Mesenteric fat pad (tissue), 1 donor: ENCODE results near the gene MATN1. TPM values are rescaled to one million over a fixed set of nuclear protein-coding genes. Genes with fewer than 3 reads are reported as not detected.

ENCODE experiments used
- DNase-seq: peaks from one replicate; pipeline ENCODE4 v3.0.0-alpha.2; 2020; ENCODE audit warnings: low spot score
- total RNA-seq: library from RNA; stranded (reverse); fragmentation: NEBNext Ultra II Directional; extraction: Animal tissue kit (Norgen Biotek cat#: 25700); gene quantifications from one replicate; pipeline ENCODE4 v1.2.1, GENCODE V29; 2021
- donor health status: DM: yes; HTN: yes; CAD: no.

The MATN1 gene
- total RNA-seq, 1 donor from 2014 or later = not detected

DNA sequence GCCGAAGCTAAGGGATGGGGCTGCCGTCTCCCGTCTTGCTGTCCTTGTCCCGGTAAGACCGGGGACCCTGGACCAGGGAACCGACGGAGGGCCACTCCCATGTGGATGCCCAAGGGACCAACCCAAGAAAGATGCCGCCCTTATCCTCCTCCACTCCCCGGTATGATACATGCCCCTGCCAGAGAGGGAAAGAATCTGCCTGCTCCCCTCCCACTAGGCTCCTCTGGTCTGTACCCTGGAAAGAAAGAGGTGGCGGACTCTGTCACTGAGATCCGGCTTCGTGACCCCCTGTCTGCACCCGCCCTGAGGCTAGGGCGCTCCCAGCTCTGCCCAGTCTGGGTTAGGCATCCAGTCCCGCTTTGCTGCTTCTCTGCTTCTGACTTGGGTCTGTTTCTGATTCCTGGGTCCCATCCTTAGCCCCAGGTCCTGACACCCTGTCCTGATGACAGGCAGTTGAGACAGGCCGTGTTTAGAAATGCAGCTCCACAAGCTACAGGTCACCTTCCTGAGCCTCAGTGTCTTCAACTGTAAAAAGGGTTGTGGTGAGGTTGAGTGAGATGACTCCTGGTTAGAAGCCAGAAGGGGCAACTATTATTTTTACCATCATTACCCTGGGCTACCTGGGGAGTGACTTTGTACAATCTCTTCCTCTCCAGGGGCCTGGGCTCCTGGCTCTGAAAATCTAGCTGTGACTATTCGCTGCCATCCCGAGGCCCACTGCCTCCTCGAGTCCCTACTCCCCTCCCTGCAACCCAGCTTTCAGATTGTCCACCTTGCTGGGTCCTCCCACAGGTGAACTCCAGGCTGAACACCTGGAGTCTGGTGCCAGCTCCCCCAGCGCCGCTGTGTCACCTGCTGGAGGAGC, 3.7 kb downstream of the MATN1 start:
- no peak for DNase-seq

DNA sequence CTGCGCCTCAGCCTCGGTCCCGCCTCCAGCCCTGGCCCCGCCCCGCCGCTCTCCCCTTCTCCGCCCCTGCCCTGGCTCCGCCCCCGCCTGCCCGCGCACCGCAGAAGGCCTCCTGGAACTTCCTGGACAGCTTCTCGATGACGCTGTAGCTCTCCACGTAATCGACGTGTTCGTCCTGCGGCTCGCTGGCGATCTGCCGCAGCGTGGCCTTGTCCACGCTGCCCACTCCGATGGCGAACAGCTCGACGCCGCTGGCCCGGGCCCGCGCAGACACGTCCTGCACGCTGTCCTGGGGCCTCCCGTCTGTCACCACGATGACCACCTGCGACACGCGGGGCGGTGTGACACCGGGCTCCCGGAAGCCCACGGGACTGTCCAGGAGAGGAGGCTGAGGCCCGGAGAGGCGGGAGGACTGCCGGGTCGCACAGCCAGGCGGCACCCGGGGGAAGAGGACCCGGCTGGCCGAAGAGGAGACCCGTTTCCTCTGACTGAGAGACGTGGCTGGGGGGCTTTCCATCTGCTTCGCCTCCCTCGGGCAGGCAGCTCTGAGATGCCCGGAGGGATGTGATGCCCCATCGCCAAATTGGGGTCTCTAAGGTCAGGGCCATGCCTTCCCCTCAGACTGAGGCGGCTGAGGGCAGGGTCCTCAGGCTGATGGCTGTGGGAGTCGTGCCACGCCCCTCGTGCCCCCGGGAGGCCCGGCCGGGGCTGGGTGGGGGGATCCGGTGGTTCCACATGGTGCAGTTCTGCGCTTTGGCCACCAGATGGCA, 4.6 kb downstream of the MATN1 start:
- DNase-seq = peak; percentile 95

DNA sequence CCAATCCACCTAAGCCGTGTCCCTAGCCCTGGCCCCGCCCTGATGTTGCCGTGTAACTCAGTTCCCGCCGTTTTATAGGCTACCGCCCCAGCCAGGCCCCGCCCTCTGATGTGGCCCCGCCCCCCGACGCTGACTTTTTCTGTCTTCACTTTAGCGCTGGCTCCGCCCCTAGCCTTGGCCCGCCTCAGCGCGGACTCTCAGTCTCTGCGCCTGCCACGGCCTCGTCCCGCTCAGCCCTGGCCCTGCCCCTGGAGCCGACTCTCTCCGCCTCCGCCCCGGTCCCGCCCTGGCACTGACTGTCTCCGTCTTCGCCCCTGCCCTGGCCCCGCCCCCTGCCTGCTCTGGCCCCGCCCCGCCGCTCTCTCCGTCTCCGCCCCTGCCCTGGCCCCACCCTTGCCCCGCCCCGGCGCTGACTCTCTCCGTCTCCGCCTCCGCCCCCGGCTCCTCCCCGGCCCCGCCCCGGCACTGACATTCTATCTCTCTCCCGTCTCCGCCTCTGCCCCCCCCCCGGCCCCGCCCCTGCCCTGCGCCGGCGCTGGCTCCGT, 5.2 kb downstream of the MATN1 start:
- DNase-seq = peak; percentile 100

DNA sequence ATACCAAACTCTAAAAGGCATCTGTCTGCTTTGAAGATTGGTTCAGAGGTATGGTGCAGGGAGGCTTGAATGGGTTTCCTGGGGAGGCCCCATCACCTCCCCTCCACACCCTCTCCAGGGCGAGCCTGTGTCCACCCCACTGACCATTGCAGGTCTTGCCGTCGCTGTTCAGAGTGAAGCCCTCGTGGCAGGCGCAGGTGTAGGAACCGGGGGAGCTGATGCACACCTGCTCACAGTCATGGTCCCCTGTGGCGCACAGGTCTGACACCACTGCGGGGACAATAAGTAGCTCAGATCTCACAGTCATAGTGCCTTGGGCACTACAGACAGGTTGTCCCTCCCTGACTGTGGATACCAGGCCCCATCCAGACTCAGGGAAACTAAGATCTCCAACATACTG, 6.7 kb downstream of the MATN1 start:
- DNase-seq = no peak

DNA sequence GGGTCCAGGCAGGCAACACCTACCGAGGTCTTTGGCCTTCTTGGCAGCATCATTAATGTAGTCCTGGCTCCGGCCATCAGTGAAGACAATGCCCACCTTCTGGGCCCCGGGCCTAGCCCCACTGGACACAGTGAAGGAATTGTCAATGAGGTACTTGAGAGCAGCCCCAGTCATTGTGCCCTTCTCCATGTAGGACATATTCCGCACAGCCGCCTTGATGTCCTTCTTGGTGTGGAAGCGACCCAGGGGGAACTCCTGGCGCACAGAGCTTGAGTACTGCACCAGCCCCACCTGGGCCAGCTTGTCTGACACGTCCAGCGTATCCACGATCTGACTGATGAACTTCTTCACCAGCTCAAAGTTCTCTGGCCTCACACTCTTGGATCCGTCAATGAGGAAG, 7.5 kb downstream of the MATN1 start:
- no peak for DNase-seq

DNA sequence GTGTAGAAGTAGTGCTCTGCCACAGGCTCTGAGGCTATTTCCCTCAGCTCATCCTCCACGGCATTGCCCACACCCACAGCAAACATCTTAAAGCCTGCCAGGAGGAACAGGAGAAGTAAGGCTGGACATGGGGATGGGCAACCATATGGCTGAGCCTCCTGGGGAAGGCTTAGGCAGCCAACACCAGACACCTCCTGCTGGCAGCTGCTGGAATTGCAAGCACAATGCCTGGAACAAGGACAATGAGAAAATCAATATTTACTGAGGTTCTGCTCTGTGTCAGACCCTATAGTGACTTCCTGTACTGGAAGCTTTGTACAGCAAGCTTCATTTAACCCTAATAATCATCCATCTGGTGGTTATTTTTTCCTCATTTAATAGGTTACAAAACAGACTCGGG, 8.2 kb downstream of the MATN1 start:
- DNase-seq = no peak

GRCh38 chr1:30714536-30715090, 8.8 kb downstream of the MATN1 start:
- no peak for DNase-seq

GRCh38 chr1:30714025-30714424, 9.4 kb downstream of the MATN1 start:
- DNase-seq = no peak

GRCh38 chr1:30713311-30713710, 10.1 kb downstream of the MATN1 start:
- no peak for DNase-seq

DNA sequence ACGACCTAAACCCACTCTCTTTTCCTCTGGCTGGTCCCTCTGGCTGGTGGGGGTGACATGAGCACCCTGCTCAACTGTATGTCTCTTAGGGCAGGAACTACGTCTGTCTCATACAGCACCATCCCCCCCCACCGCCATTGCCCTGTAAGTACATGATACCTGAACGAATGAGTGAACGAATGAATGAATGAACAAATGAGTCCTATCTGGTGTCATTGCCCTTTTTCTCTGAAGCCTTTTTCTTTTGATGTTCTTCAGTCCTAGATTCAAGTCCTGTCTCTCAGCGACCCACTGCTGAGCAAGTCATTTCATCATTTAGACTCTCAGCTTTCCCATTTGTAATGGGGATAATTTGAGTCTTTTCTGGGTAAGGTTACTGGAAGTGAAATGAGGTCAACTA, 10.8 kb downstream of the MATN1 start:
- no peak for DNase-seq

GRCh38 chr1:30710407-30710806, 13.0 kb downstream of the MATN1 start:
- no peak for DNase-seq

- DNase-seq = no peak
Measured at GRCh38 chr1:30708361-30708728, 15.0 kb downstream of the MATN1 start.

DNA sequence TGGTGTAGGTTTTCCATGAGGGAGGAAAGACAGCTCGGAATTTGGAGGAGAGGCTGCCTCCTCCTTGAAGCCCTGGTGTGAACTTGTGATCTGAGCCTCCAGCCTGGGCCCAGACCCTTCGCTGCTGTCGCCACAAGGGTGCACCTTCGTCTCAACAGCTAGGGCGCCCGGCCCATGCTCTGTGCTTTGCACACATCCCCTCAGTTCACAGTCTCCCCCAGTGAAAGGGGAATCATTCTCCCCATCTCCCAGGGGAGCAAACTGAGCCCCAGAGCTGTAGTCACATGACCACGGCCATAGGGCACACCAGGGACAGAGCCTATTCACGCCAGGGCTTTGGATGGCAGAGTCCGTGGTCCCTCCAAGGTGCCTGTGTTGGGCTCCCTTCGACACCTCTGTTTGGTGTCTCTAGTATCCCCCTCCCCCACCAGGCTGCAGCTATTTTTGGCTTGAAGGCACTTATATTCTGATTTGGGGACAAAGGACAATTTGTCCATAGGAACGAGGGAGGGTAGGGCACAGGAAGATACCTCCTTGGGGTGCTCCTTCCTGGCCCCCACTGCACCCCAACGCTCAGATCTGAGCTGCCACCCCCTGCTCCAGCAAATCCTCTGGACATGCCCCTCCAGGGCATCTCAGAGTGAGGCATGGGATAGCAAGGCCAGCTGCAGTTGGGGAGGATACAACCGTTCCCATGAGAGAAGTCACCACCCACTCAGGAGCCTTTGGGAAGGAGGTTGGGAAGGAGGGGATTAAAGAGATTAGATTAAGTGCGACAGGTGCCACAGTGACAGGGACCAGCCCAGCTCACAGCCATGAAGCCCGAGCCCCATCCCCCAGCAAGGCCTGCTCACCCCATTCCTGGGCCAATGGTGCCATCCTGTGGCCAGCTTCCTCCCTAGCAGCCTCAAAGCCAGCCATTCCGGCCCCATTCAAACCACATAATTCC, 15.7 kb downstream of the MATN1 start:
- no peak for DNase-seq

DNA sequence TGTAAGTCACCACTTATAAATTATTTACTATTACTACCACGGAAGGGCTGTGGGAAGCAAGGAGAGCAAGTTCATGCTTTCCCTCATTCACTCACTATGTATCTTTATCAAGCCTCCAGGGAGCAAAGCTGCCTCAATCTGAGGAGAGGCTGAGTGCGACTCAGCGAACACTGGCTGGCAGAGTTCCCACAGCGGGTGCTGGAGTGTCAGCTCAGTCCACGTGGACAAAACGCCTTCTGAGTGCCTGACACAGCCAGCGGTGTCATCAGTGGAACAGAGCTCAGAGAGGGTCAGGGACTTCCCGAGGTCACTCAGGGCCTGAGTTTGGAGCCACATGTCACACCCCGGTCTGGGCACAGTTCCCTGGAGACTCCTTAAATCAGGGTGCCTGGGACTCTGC, 16.9 kb downstream of the MATN1 start:
- DNase-seq = no peak

GRCh38 chr1:30705698-30706097, 17.7 kb downstream of the MATN1 start:
- DNase-seq = no peak

GRCh38 chr1:30704765-30705509, 18.4 kb downstream of the MATN1 start:
- DNase-seq = no peak

- DNase-seq = no peak
Measured at GRCh38 chr1:30704271-30704670, 19.1 kb downstream of the MATN1 start.

DNA sequence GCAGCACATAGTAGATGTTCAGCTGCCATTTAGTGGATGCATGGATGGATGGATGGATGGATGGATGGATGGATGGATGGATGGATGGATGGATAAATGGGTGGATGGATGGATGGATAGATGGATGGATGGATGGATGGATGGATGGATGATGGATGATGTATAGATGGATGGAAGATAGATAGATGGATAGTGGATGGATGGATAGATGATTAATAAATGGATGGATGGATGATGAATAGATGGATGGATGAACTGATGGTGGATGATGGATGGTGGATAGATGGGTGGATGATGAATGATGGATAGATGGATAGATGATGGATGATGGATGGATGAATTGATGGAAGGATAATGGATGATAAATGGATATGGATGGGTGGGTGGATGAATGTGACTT, 20.6 kb downstream of the MATN1 start:
- no peak for DNase-seq

DNA sequence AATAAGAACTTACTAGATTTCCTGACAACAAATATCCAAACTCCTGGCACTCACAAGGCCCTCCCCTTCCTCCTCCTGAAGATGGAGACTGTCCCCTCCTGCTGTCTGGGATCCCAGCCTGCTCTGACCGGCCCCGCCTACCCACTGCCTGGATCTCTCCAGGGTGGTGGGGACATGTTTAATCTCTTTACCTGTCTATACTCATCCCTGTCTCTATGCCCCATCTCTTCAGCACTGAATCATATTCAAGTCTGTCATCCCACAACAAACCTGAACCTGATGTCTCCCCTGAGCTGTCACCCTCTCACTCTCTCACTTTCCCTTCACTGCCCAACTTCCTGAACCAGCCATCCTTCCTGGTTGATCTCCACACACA, 22.1 kb downstream of the MATN1 start:
- DNase-seq = no peak
